GM21529 (cell line): ENCODE results near the gene CAPG.
A peak's percentile ranks its signal among the peaks of the same experiment; 100 is the strongest.

ENCODE experiments used
- ATAC-seq: cut with Tn5 transposase; IDR thresholded peaks from one replicate; pipeline ENCODE4 v1.9.1; 2021; ENCODE audit not compliant: unreplicated experiment

CAPG gene

GRCh38 chr2:85439025-85439472 lies 28.9 kb upstream of the CAPG start:
- ATAC-seq: no peak

DNA sequence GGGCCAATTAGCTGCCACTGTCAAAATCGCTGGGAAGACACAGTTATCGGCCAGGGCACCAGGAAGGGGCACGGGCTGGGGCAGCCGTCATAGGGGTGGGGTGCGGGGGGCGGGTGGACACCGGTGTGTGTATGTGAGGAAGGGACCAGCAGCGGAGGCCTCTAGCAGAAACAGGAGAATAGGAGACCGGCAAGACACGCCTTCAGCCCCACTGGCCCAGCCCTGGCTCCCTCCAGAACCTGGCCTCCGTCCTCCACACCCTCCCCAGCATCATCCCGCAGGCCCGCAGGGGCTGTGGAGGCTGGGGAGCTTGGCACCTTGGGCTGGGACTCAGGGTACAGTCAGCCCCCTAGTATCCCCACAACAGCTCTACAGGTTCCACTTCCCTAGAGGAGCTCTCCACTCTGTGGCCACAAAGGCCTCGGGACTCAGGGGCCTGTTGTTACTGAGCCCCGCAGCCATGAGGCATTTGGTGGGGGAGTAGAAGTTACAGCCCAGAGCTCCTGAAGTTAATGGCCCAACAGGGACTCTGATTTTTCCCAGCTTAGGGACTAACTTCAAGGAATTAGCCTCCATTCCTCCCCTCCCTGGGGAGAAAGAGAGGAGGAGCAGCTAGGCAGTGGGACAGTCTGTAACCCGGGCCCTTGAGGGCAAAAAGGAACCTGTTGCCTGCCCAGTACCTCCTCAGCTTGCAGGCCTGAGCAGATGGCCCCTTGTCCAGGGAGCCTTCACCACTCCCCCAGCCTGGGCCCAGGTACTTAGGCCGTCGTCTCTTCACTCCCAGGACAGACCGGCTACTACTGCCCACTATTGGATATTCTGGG lies 28.2 kb upstream of the CAPG start:
- ATAC-seq: no peak

- peak; percentile 85 for ATAC-seq
These were observed 27.5 kb upstream of the CAPG start for GRCh38 chr2:85437488-85438200.

- no peak for ATAC-seq
These were observed 26.8 kb upstream of the CAPG start for GRCh38 chr2:85436836-85437487.

DNA sequence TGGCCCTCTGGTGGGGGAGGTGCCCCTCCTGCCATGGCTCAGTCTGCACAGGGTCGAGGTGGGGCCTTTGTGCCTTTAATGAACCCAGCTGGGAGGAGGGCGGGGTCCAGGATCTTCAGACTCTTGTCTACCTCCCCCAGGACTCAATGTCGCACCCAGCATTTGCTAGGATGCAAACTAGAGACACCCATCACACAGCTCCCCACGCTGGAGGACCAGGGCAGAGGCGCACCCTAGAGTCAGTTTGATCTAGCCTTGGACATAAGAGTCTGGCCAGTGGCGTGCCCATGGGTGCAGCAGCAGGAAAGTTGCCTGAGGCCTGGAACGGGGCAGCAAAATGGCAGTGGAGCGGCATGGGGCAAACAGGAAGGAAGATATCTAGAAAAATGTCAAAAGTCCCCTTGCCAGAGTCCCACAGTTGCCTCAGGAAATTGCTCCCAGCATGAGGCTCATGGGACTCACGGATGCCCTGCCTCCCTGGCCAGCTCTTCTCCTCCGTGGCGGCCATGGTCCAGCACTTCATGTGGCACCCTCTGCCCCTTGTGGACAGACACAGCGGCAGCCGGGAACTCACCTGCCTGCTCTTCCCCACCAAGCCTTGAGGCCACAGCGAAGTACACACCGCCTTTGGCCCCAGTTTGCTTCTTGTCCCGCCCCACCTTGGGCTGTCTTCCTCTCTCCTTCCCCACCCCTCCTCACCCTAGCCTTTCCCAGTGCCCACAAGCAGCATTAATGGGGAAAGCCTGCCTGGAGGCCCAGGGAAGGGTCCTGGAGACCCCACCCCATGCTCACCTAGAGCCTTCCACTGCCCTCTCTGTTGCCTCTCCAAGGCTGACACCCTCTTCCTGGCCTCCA lies 26.0 kb upstream of the CAPG start:
- no peak for ATAC-seq

DNA sequence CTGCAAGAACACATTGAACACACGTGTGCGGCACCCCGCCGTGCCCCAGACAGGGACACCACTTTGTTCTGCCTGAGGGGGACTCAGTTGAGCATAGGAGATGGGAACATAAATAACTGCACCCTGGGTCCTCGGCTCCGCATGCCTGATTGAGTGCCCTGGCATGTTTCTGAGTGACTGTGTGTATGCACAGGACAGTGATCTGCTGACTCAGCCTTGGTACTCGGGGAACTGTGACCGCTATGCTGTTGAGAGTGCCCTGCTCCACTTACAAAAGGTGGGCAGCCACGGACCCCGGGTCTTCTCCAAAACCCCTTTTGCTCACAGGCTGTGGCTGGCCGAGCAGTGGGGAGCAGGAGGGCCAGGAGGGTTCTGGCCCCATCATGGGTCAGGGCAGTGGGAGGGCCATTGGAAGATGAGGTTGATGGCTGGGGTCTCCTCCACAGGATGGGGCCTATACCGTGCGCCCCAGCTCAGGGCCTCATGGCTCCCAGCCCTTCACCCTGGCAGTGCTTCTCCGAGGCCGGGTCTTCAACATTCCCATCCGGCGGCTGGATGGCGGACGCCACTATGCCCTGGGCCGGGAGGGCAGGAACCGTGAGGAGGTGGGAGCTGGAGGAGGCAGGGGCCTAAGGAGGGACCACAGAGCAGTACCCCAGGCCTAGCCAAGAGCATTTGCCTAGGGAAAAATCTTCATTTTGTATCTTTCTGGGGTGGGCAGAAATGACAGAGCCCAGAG lies 25.2 kb upstream of the CAPG start:
- ATAC-seq: no peak

- no peak for ATAC-seq
These were observed 24.5 kb upstream of the CAPG start for GRCh38 chr2:85434696-85435095.

DNA sequence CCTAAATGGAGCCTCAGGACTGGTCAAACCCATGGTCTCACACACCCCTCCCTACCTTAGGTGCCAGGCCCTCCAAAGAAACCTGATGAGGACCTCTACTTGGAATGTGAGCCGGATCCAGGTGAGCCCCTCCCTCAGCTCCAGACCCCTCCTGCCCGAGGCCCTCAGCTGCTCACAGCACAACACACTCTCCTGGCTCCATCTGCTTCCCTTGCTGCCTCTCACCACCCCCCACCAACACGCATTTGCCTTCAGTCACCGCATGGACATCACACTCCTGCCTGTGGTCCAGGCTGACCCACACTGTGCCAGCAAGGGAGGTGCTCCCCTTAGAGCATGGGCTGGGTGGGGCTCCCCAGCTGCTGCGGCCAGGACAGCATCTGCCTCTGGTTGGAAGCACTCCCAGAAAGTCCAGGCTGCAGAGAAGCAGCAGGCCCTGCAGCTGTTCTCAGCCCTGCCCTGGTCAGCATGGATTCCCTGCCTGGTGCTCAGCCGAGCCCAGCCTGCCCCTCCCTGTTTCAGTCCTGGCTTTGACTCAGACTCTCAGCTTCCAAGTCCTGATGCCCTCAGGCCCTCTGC lies 23.4 kb upstream of the CAPG start:
- no peak for ATAC-seq

- ATAC-seq: no peak
These were observed 21.5 kb upstream of the CAPG start for GRCh38 chr2:85431570-85432205.

GRCh38 chr2:85430752-85431569 lies 20.8 kb upstream of the CAPG start:
- ATAC-seq: no peak

GRCh38 chr2:85429924-85430289 lies 19.7 kb upstream of the CAPG start:
- no peak for ATAC-seq

- ATAC-seq: no peak
These were observed 19.2 kb upstream of the CAPG start for GRCh38 chr2:85429213-85429923.

- no peak for ATAC-seq
These were observed 18.2 kb upstream of the CAPG start for GRCh38 chr2:85428343-85428881.

- no peak for ATAC-seq
These were observed 17.2 kb upstream of the CAPG start for GRCh38 chr2:85427300-85427835.

DNA sequence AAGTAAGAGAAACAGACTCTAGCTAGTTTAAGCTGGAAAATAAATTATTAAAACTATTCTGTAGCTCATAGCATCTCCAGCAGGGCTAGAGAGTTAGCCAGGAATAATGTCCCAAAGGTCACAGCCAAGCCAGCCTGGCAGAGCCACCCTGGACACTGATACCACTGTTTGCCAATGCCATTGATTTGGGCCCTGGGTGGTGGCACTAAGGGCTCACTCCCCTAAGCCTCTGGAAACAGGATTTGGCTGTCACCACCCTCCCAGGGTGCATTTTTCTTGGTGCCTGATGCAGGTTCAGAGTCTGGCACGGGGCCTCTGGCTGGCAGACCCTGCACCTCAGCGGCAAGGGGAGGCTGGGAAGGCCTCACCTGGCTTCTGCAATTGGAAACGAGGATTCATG lies 15.4 kb upstream of the CAPG start:
- no peak for ATAC-seq

- ATAC-seq: no peak
These were observed 13.4 kb upstream of the CAPG start for GRCh38 chr2:85423525-85423924.

GRCh38 chr2:85422072-85422457 lies 11.9 kb upstream of the CAPG start:
- no peak for ATAC-seq
